MCF 10A (cell line): ENCODE results near the gene PPFIBP1. TPM values are rescaled to one million over a fixed set of nuclear protein-coding genes. Genes with fewer than 3 reads are reported as not detected.

ENCODE experiments used
- BruUV-seq: library from RNA; stranded (reverse); fragments of 400-500 nt; replicated peaks from 2 replicates; lab custom pipeline; 2021; lab: Mats Ljungman, UMichigan
- CTCF ChIA-PET: fragments of 300-600 bp; sonication (Branson Sonifier 250); formaldehyde crosslinking; extraction: SDS; loops from one replicate; lab custom pipeline; 2021; ENCODE audit warnings: antibody characterized with exemption, inconsistent platforms; lab: Yijun Ruan, JAX
- POLR2A ChIA-PET: fragments of 300-600, 350-650 bp; sonication (Branson Sonifier 250); formaldehyde crosslinking; extraction: SDS; loops from one replicate; lab custom pipeline; 2020; ENCODE audit warnings: antibody characterized with exemption, inconsistent platforms; lab: Yijun Ruan, JAX
- DNase-seq: peaks from one replicate; pipeline ENCODE4 v3.0.0-alpha.2; 2018; ENCODE audit not compliant: unreplicated experiment
- H3K27ac Mint-ChIP-seq: one replicate; pipeline ENCODE4 v1.8.0; 2022; ENCODE audit warnings: mild to moderate bottlenecking, low read depth, mixed read lengths; ENCODE audit not compliant: unreplicated experiment
- H3K27me3 Mint-ChIP-seq: one replicate; pipeline ENCODE4 v1.8.0; 2022; ENCODE audit warnings: mixed read lengths; ENCODE audit not compliant: insufficient read depth, unreplicated experiment
- H3K36me3 Mint-ChIP-seq: one replicate; pipeline ENCODE4 v1.8.0; 2022; ENCODE audit warnings: mild to moderate bottlenecking, moderate library complexity, mixed read lengths; ENCODE audit not compliant: insufficient read depth, unreplicated experiment
- H3K4me1 Mint-ChIP-seq: one replicate; pipeline ENCODE4 v1.8.0; 2022; ENCODE audit warnings: mixed read lengths; ENCODE audit not compliant: insufficient read depth, unreplicated experiment
- H3K4me3 Mint-ChIP-seq: one replicate; pipeline ENCODE4 v1.8.0; 2022; ENCODE audit warnings: mild to moderate bottlenecking, moderate library complexity, mixed read lengths; ENCODE audit not compliant: unreplicated experiment
- H3K9me3 Mint-ChIP-seq: one replicate; pipeline ENCODE4 v1.8.0; 2022; ENCODE audit warnings: mixed read lengths; ENCODE audit not compliant: unreplicated experiment
- intact Hi-C: fragments of 100-400 bp; cut with micrococcal nuclease; formaldehyde crosslinking; loops from 2 replicates; pipeline ENCODE4 v1.14.1; 2022
- total RNA-seq: library from RNA; stranded (reverse); gene quantifications from 2 replicates; pipeline ENCODE4 v1.2.3, GENCODE V29; 2022
- TF ChIP-seq, protein P1 (sequence below): fragments of 200-600 bp; IDR thresholded peaks from one replicate; pipeline ENCODE4 v1.8.0; 2022; ENCODE audit warnings: antibody characterized with exemption, mild to moderate bottlenecking; ENCODE audit not compliant: unreplicated experiment

Gene PPFIBP1
- total RNA-seq, 1 experiment from 2014 or later = 82.6 TPM

DNA sequence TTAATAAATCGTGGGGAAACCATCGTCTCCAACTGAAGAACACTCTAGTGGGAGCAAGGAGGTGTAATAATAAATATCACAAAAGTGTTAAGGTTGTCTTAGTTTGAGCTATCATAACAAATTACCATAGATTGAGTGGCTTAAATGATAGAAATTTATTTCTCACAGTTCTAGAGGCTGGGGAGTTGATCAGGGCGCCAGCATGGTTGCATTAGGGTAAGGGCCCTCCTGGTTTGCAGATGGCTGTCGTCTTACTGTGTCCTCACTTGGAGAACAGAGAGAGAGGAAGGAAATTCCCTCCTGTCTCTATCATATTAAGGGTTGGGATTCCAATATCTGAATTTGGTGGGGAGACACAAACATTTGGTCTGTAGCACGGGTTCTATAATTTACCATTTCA lies 219.6 kb downstream of the PPFIBP1 start:
- DNase-seq = no peak
- Mint-ChIP-seq H3K27me3 (no peaks in the 10 kb centered on the region), H3K4me3 (no peak overlapping the region), H3K4me1 (peaks cover 24% of the 10 kb centered on the region), H3K27ac (no peak overlapping the region), H3K9me3 (peaks cover 7% of the 10 kb centered on the region), H3K36me3 (peaks cover 68% of the 10 kb centered on the region)
- intact Hi-C loops = no loop called here
- TF ChIP-seq, protein P1, sequence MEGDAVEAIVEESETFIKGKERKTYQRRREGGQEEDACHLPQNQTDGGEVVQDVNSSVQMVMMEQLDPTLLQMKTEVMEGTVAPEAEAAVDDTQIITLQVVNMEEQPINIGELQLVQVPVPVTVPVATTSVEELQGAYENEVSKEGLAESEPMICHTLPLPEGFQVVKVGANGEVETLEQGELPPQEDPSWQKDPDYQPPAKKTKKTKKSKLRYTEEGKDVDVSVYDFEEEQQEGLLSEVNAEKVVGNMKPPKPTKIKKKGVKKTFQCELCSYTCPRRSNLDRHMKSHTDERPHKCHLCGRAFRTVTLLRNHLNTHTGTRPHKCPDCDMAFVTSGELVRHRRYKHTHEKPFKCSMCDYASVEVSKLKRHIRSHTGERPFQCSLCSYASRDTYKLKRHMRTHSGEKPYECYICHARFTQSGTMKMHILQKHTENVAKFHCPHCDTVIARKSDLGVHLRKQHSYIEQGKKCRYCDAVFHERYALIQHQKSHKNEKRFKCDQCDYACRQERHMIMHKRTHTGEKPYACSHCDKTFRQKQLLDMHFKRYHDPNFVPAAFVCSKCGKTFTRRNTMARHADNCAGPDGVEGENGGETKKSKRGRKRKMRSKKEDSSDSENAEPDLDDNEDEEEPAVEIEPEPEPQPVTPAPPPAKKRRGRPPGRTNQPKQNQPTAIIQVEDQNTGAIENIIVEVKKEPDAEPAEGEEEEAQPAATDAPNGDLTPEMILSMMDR = no peak
- CTCF ChIA-PET = interaction anchor here (0.6 to 3.8 kb wide), 4 partner anchors 11 to 1157 kb away, joined by 3 to 21 read pairs (median 6); no protein-coding TSS in a partner anchor
- POLR2A ChIA-PET = no interaction called here
- no TSS peak for BruUV-seq

Other genes starting within 250 kb of the PPFIBP1 start
- gene BMAL2, start 191.4 kb upstream of the PPFIBP1 start, total RNA-seq = 18.0 and 20.0 TPM in 2 replicates
- 0.37 TPM in 1 of 2 replicates, not detected in the other for gene SMCO2, start 77.5 kb upstream of the PPFIBP1 start, total RNA-seq
- 0.86 and 1.3 TPM in 2 replicates for gene REP15, start 172.2 kb downstream of the PPFIBP1 start, total RNA-seq
- gene MRPS35, start 186.6 kb downstream of the PPFIBP1 start, total RNA-seq = 63.8 and 69.0 TPM in 2 replicates